Spleen (tissue), 7 donors: Measurements from ENCODE around the gene CYTH4.

Experiments used
- CTCF ChIP-seq, 11 experiments: fragments of 200-600 bp in 7 of 11; fragments of 450-650 bp in 4 of 11; sonication (generic) in 4 of 11; IDR thresholded peaks in 8 of 11; conservative IDR thresholded peaks in 3 of 11; 1 replicate in 7 of 11; 2 replicates in 4 of 11; pipeline versions ENCODE4 v1.4.0 to v1.8.0; 2016 to 2021; ENCODE audit warnings: antibody characterized with exemption in 11 of 11, inconsistent platforms in 4 of 11, mild to moderate bottlenecking in 1 of 11
- POLR2A ChIP-seq, 3 donors: fragments of 450-650 bp; IDR thresholded peaks; one replicate each; pipeline ENCODE4 v1.5.1; 2017; ENCODE audit warnings: antibody characterized with exemption in 3 of 3, mild to moderate bottlenecking in 1 of 3
- POLR2AphosphoS5 ChIP-seq, 3 donors: sonication (generic); formaldehyde crosslinking; IDR thresholded peaks; one replicate each; pipeline ENCODE4 v1.5.1; 2017; ENCODE audit warnings: antibody characterized with exemption in 3 of 3
- donor health status: DM: no; HTN: no; CAD: no; lungs with moderate emphysema.
- donor health status: DM: no; HTN: no; CAD: no.
- donor health status: DM: no; HTN: no; CAD: no.

- no peak for TF ChIP-seq POLR2A (IDR thresholded peaks at IDR 0.05)
- TF ChIP-seq CTCF (IDR thresholded peaks at IDR 0.05 in 8 of 11, conservative IDR thresholded peaks at IDR 0.05 in 3 of 11) = no peak
- TF ChIP-seq POLR2AphosphoS5 (IDR thresholded peaks at IDR 0.05) = no peak
These were observed 4.9 kb upstream of the CYTH4 start for GRCh38 chr22:37277384-37277783.
